CD4-positive, alpha-beta T cell treated with Interleukin-12 subunit alpha and Interleukin-12 subunit beta, for 1 hour (primary cell): Measurements from ENCODE around the gene CPE.

Experiments used
- DNase-seq: peaks from one replicate; pipeline ENCODE4 v3.0.0-alpha.2; 2020

CPE gene

DNA sequence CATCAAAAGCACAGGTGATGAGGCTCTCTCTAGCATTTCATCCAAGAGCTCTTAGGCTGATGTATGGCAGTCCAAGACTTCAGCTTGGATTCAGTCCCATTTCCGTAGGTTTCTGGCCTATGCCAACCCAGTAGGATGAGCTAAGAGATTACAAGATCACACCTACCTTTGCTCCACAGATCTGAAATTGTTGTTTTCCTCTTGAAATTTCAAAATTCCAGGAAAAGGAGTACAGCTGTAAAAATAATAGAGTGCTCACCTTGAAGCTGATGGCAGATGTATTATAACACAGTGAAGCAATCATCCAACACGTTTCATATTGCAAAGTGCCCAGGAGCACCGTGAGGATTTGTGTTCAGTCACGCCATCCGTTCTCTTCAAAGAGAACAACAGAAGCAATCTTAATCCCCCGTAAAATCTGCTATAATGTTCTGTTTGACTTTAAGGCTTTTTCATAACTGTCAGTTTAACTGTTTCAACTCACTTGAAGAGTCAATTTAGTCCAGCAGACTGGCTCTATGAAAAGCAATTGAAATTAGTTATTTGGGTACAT, 137.5 kb downstream of the CPE start:
- no peak for DNase-seq

DNA sequence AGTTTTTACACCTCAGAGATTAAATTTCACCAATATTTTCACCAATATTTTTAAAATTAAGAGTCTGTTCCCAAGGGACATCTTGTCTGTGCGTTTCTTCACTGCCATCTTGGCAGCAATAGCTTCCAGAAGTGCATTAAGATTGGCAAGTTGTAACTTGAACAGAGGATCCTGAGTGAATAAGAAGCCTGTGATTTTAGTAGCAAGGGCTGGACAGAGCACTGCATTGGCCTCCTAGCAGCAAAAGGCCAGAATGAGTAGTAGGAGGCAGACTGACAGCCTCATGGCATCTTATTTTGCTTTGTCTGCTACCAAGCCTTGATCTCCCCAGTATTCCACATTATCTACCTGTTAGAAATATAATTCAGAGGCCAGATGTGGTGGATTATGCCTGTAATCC, 138.4 kb downstream of the CPE start:
- DNase-seq, result no peak

DNA sequence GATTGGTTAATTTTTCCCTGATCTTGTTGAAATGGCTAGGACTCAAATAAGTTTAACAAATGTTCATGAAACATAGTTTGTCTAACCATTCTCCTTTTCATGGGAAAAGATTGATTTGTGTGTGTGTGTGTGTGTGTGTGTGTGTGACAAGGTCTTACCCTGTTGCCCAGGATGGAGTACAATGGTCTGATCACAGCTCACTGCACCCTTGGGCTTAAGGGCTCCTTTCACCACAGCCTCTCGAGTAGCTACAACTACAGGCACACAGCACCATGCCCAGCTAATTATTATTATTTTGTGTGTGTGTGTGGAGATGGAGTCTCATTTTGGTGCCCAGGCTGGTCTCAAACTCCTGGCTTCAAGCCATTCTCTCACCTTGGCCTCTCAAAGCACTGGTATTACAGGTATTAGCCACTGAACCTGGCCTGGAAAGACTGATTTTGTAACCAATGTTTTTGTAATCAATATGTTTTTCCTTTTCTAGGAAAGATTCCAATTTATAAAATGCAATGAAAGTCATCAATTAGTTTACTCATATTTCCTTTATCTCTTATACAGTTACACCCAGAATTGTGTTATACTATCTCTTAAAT, 139.3 kb downstream of the CPE start:
- no peak for DNase-seq

DNA sequence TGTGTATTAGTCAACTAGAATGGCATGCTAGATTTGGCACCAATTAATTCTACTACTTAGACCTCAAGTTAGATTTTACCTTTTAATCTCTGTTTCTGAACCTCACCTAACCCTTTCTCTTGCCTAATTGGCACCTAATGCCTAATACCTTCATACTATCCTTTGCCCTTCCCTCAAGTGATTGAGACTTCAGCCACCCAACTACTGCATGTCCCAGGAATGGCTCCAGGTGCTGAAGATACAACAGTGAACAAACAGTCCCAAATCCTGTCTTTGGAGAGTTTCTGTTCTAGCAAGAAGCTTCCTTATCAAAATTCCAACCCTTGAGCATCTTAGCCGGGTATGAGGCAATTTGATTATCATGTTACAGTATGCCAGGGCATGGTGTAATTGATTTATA, 139.9 kb downstream of the CPE start:
- no peak for DNase-seq

DNA sequence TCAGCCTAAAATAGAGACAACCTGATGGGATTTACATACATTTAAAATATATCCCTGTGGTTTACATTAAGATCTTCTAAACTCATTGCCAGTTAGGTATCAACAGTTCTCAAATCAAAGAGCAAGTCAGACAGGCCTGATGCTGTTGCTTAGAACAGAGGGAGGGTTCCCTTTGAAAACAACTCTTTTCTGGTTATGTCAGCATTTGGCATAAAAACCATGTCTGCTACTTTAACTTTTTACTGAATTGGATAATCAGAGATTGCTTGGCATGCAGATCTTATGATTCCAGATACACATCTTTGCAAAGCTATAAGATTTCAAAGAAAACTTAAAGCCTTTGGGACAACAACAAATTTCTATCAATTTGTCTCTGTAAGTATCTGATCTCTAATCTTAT, 140.8 kb downstream of the CPE start:
- DNase-seq, result no peak

DNA sequence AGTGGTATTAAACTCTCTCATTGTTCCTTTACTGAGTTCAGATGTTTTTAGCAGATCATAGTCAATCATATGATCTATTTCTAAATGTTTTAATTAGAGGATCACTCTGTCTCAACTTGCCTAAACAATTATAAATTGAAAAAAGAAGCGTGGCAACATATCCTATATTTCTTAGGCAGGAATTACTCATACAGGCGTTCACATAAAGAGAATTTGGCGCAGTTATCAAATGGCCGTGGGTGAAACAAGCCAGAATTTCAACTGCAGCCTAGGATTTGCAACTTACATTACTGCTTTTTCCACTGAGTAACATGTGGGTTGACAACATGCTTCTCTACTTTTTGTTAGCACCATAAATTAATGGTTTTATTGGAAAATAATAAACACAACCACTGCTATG, 141.3 kb downstream of the CPE start:
- no peak for DNase-seq

DNA sequence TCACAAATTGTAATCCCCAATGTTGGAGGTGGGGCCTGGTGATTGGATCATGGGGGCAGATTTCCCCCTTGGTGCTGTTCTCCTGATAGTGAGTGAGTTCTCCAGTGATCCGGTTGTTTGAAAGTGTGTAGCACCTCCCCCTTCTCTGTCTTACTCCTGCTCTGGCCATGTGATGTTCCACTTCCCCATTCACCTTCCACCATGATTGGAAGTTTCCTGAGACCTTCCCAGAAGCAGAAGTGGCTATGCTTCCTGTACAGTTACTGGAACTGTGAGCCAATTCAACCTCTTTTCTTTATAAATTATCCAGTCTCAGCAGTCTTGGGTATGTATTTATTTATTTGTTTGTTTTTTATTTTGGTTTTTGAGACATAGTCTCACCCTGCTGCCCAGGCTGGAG, 143.2 kb downstream of the CPE start:
- DNase-seq, result no peak

DNA sequence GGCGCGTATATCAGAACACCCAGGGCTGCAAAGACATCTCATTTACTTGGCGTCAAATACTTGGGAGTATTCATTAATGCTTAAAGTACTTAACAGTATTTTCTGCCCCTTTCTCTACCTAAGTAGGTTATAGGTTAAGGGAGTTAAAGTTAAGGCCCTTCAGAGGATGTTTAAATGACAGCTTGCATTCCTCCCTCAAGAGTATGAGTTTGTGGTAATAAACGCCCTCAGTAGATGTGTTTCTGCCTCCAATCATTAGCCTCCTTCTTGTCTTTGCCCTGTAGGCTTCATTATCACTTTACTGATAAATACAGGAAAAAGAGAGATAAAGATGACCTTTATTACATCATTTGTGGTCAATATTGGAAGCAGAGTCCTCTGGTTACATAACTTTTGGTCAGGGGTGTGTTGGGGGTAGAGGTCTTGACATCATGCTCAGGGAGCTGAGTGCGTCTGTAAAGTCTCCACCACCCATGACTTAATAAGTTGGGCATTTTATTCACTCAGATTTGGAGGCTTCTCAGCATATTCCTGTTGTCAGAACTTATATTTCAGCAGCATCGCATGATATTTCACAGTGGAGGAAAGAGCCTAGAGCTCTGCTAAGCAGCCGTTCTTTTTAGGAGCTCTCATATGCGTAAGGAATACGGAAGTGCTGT, 145.9 kb downstream of the CPE start:
- no peak for DNase-seq

DNA sequence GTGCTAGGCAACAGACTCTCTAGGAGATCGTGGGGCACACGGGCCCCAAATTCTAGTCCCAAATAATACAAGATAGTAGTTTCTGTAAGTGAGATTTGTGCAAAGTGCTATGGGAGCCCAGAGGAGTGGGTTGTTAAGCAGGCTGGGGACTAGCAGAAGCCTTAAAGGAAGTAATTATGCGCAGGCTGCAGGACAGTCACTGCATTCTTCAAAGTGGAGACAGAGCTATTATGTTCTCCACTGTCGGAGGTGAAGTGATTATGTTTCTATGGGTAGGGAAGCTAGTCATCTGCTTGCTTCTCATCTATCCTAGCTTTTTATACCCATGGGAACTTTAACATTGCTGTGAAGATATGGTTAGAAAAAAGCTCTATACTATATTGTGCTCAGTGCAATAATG, 154.2 kb downstream of the CPE start:
- no peak for DNase-seq

DNA sequence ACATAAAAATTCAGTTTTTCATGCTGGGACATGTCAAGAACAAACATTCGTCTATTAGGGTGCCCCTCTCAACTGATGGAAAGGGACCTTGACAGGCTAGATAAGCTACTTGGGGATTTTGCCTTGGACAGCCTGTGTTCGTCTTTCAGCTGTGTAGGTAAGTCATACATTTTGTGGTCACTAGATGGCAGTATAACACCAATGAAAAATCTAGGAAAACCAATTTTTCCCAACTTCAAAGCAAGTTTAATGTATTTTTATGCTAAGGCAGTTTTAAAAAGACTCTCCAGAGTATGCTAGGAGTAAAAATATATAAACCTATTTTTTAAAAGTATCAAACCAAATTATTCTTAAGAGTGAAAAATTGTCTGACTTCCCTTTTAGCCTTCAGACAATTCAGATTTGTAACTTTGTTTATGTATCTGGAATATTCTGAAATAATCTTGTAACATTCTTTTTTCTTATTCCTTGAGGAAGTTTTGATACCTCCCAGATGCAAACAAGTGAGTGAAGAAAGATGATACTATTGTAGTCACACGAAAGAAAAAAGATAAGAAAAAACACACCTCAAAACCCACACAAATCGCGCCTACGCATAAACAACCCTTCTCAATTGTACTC, 158.3 kb downstream of the CPE start:
- peak; percentile 37 for DNase-seq

DNA sequence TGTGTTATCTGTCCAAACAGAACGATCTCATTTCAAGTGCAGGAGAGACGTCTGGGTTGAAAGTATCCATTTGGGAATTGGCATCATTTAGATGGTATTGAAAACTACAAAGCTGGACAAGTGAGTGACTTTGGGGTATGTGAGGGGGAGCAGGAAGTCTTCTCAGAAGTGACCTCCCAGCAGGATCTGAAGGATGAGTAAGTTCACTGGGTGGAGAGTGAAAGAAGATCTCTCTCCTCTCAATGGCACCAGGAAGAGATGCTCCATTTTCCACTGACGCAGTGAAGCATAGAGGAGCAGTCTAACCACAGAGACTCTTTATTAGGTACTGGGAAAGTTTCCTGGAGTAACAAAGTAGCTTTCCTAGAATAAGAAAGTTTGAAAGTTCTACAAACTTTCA, 161.0 kb downstream of the CPE start:
- no peak for DNase-seq

DNA sequence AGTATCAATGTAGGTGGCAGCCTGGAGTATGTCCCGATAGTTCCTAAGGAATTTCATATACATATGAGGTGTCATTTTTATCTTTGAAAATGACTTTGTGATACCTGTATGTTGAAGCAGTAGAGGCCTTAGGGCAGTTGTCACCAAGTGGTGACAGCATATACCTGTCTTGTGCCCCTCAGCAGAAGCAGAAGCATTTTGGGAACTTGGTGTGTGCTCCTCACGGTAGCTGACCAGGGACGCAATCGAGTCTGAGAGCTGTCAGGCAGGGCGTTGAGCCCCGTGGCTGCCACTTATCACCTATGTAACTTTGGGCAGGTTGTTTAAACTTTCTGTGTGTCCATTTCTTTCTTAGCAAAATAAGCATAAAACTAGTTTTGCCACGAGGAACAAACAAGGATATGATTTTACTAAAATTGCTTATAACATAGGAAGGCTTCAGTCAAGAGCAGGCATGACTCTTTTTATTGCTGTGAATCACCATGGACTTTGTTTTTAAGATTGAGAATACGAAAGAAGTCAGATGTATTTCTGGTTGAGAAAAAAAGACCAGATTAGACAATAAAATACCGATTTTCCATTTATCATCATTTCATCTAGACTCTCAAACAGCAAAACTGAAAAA, 161.5 kb downstream of the CPE start:
- no peak for DNase-seq

DNA sequence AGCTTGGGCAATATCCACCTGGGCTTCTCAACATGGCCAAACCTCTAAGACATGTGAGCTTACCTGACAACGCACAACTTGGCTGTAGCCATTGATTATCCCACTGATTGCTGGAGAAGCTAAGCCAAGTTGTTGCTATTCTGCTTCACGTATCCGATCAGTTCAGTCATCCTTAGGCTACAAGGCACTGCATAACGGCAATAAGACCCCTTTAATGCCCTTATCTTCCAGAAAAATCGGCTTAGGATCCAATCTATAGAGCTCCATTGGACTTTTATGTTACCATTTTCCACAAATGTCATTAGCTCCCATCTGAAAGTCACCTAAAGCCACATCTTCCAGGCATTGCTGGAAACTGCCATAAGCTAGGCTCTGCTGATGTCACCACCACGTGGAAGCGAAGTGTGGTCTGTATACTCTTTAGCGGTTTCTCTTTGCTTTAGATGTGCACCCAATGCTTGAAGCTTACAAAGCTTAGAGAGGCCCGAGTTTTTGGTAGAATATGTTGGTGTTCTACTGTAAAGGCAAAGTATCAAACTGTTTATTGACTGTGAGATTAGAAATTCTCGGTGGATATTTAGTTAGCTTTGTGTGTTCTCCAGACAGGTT, 163.1 kb downstream of the CPE start:
- DNase-seq, result no peak

DNA sequence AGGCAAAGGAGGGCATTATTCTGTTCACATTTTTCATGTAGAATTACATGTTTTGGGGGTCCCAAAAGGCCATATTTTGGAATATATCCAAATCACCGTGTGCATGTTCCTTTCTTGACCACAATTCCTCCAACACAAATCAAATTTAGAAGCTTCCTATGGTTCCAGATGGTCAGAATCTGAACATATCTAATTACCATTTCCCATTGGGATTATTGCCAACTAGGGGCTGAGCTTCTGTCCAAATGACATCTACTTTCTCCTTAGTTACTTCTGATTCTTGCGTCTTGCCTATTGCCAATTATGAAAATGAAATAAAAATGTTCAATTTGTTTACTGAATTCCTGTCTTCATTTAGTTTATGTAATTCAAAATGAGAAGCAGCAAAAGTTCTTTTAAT, 163.7 kb downstream of the CPE start:
- no peak for DNase-seq
